ACC112 (cell line): ENCODE data around the gene PRDM16.
"Not testable (repeated sequence)": the region's sequence is repeated elsewhere in the genome, so short reads cannot be mapped to it uniquely, and the experiment has no call there.

Experiments
- H2AFZ ChIP-seq: fragments of 200-600 bp; sonication (generic); one replicate; pipeline ENCODE4 v1.6.0; 2017; ENCODE audit warnings: antibody characterized with exemption, low read length; ENCODE audit not compliant: unreplicated experiment
- H3K27ac ChIP-seq: fragments of 200-600 bp; sonication (generic); 2 replicates; pipeline ENCODE4 v1.5.1; 2014; ENCODE audit warnings: low read depth, mild to moderate bottlenecking, antibody characterized with exemption, low read length, moderate library complexity
- H3K27me3 ChIP-seq: fragments of 200-600 bp; sonication (generic); 2 replicates; pipeline ENCODE4 v1.6.1; 2014; ENCODE audit warnings: mild to moderate bottlenecking, antibody characterized with exemption, low read length, moderate library complexity, mixed read lengths; ENCODE audit not compliant: insufficient read depth
- H3K36me3 ChIP-seq: fragments of 200-600 bp; sonication (generic); 2 replicates; pipeline ENCODE4 v1.6.1; 2016; ENCODE audit warnings: mild to moderate bottlenecking, antibody characterized with exemption, low read length, moderate library complexity, mixed read lengths; ENCODE audit not compliant: insufficient read depth
- H3K4me1 ChIP-seq: fragments of 200-600 bp; sonication (generic); one replicate; pipeline ENCODE4 v1.6.1; 2016; ENCODE audit warnings: low read length, mixed read lengths; ENCODE audit not compliant: insufficient read depth, unreplicated experiment, control insufficient read depth
- H3K4me3 ChIP-seq: fragments of 200-600 bp; sonication (generic); 2 replicates; pipeline ENCODE4 v1.5.1; 2014; ENCODE audit warnings: mild to moderate bottlenecking, low read depth, low read length
- H3K79me2 ChIP-seq: fragments of 200-600 bp; sonication (generic); one replicate; pipeline ENCODE4 v1.6.0; 2016; ENCODE audit warnings: low read length; ENCODE audit not compliant: control insufficient read depth, unreplicated experiment, insufficient read depth

Gene PRDM16

GRCh38 chr1:3233031-3233430 lies 164.0 kb downstream of the PRDM16 start:
- H3K4me3 ChIP-seq: no peak overlapping the region
- no peak overlapping the region for H2AFZ ChIP-seq
- no peak overlapping the region for H3K27ac ChIP-seq
- no peaks in the 10 kb centered on the region for H3K79me2 ChIP-seq
- no peaks in the 10 kb centered on the region for H3K36me3 ChIP-seq
- no peaks in the 10 kb centered on the region for H3K4me1 ChIP-seq
- H3K27me3 ChIP-seq: no peaks in the 10 kb centered on the region

DNA sequence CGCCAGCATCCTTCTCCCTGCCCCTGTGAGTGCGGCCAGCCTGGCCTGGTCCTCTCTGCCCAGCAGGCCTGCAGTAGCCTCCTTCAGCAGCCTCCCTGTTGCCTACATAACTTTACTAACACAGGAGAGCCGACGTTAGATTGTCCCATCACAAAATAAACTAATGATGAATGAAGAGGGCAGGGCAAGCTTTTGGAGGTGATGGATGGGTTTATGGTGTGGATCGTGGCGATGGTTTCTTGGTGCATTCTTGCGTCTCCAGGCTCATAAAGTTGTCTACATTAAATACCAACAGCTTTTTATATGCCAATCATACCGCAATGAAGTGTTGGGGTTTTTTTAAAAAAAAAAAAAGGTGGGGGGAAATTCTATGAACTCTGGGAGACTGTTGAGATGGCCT lies 164.5 kb downstream of the PRDM16 start:
- Histone ChIP-seq H3K27me3 (no peaks in the 10 kb centered on the region), H3K79me2 (no peaks in the 10 kb centered on the region), H3K36me3 (no peaks in the 10 kb centered on the region), H3K4me3 (no peak overlapping the region), H3K4me1 (no peaks in the 10 kb centered on the region), H3K27ac (no peak overlapping the region), H2AFZ (no peak overlapping the region)

DNA sequence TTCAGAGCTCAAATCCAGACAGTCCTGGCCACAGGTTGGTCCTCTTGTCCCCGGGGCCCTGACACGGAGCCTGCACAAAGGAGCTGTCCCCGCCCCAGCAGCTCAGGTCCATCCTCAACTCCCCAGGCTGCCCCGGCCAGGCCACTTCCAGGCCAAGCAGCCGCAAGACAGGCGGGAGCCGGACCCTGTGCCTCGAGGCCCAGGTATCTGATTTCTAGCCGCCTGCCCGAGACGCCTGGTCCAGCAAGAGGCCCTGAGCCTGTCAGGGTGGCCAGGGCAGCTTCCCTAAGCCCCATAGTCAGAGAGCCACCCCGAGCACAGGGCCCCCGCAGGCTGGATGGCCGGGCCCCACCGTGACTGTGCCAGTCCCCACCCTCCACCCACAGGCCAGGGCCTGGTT lies 165.3 kb downstream of the PRDM16 start:
- H3K79me2 ChIP-seq: no peaks in the 10 kb centered on the region
- H3K4me3 ChIP-seq: no peak overlapping the region
- H3K27ac ChIP-seq: no peak overlapping the region
- no peaks in the 10 kb centered on the region for H3K4me1 ChIP-seq
- H3K27me3 ChIP-seq: no peaks in the 10 kb centered on the region
- no peak overlapping the region for H2AFZ ChIP-seq
- H3K36me3 ChIP-seq: no peaks in the 10 kb centered on the region

DNA sequence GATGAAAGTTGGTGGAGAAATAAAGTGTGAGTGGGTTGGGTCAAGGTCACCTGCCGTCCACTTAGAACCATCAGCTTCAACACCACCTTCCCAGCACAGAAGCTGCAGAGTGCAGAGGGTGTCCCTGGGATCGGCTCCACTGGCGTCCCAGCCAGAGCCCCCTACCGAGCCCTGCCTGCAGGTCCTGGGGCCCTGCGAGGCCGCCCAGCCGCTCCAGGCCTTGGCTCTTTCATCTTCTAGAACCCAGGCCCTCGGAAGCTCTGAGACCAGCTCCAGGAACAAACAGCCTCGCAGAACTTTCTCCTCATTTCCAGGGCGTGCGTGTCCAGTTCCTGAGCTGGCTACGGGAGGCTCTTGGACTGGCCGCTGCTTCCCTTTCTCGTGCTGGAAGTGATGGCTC lies 166.0 kb downstream of the PRDM16 start:
- H3K79me2 ChIP-seq: no peaks in the 10 kb centered on the region
- H2AFZ ChIP-seq: no peak overlapping the region
- no peak overlapping the region for H3K27ac ChIP-seq
- no peaks in the 10 kb centered on the region for H3K27me3 ChIP-seq
- H3K4me1 ChIP-seq: no peaks in the 10 kb centered on the region
- no peaks in the 10 kb centered on the region for H3K36me3 ChIP-seq
- no peak overlapping the region for H3K4me3 ChIP-seq

- Histone ChIP-seq H2AFZ (no peak overlapping the region), H3K4me1 (no peaks in the 10 kb centered on the region), H3K36me3 (no peaks in the 10 kb centered on the region), H3K79me2 (no peaks in the 10 kb centered on the region), H3K27me3 (no peaks in the 10 kb centered on the region), H3K4me3 (no peak overlapping the region), H3K27ac (no peak overlapping the region)
Observed at GRCh38 chr1:3235496-3235895, 166.5 kb downstream of the PRDM16 start.

GRCh38 chr1:3236361-3236760 lies 167.4 kb downstream of the PRDM16 start:
- Histone ChIP-seq H3K4me3 (no peak overlapping the region), H3K79me2 (no peaks in the 10 kb centered on the region), H3K27me3 (no peaks in the 10 kb centered on the region), H2AFZ (no peak overlapping the region), H3K36me3 (no peaks in the 10 kb centered on the region), H3K27ac (no peak overlapping the region), H3K4me1 (no peaks in the 10 kb centered on the region)

- Histone ChIP-seq H3K4me3 (no peak overlapping the region), H3K36me3 (no peaks in the 10 kb centered on the region), H3K27ac (no peak overlapping the region), H3K27me3 (no peaks in the 10 kb centered on the region), H2AFZ (no peak overlapping the region), H3K4me1 (no peaks in the 10 kb centered on the region), H3K79me2 (no peaks in the 10 kb centered on the region)
Observed at GRCh38 chr1:3236955-3237354, 168.0 kb downstream of the PRDM16 start.

DNA sequence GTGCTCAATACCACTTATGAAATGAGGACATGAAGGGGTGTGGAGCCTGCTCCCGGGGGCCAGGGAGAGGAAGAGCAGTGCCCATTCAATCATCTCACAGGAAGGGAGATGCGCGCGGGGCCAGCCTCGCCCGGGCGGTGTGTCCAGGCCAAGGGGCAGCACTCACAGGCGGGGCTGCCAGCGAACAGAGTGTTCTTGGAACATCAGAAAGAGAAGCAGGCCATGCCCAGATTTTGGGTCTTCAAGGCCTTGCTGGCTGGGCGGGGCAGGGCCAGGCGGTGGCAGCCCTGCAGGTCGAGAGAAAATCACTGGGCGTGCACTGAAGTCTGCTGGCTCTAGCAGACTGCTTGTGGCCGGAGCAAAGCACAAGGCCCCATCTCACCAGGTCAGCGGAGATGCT lies 168.6 kb downstream of the PRDM16 start:
- H3K79me2 ChIP-seq: no peaks in the 10 kb centered on the region
- H3K4me1 ChIP-seq: no peaks in the 10 kb centered on the region
- H2AFZ ChIP-seq: no peak overlapping the region
- no peaks in the 10 kb centered on the region for H3K36me3 ChIP-seq
- H3K27ac ChIP-seq: no peak overlapping the region
- H3K4me3 ChIP-seq: no peak overlapping the region
- no peaks in the 10 kb centered on the region for H3K27me3 ChIP-seq

GRCh38 chr1:3237994-3238702 lies 169.1 kb downstream of the PRDM16 start:
- Histone ChIP-seq H3K4me3 (no peak overlapping the region), H3K79me2 (no peaks in the 10 kb centered on the region), H3K27me3 (no peaks in the 10 kb centered on the region), H3K27ac (no peak overlapping the region), H2AFZ (no peak overlapping the region), H3K36me3 (no peaks in the 10 kb centered on the region), H3K4me1 (no peaks in the 10 kb centered on the region)

- no peak overlapping the region for H3K27ac ChIP-seq
- H3K4me3 ChIP-seq: no peak overlapping the region
- no peaks in the 10 kb centered on the region for H3K79me2 ChIP-seq
- no peaks in the 10 kb centered on the region for H3K36me3 ChIP-seq
- no peak overlapping the region for H2AFZ ChIP-seq
- H3K4me1 ChIP-seq: no peaks in the 10 kb centered on the region
- no peaks in the 10 kb centered on the region for H3K27me3 ChIP-seq
Observed at GRCh38 chr1:3238703-3239278, 169.8 kb downstream of the PRDM16 start.

GRCh38 chr1:3239991-3240390 lies 171.0 kb downstream of the PRDM16 start:
- not testable (repeated sequence) for H3K79me2 ChIP-seq, H3K4me1 ChIP-seq, H3K27me3 ChIP-seq, H2AFZ ChIP-seq, H3K27ac ChIP-seq, H3K36me3 ChIP-seq, H3K4me3 ChIP-seq
